ENCODE data around the gene EMP3. TPM values are rescaled to one million over a fixed set of nuclear protein-coding genes. Genes with fewer than 3 reads are reported as not detected.
"Not testable (repeated sequence)": the region's sequence is repeated elsewhere in the genome, so short reads cannot be mapped to it uniquely, and the experiment has no call there.

Gene EMP3
- total and polyA plus RNA-seq, 7 donors = 8.9 to 15.2 (median 13.7) TPM

GRCh38 chr19:48287748-48288147 is 37.6 kb upstream of the EMP3 start:
- no peak overlapping the region for H3K27ac ChIP-seq
- WGBS, 3 donors = 90 to 94% (median 91%) methylated on average over 3 of the region's 3 CpGs

GRCh38 chr19:48290401-48290770 is 35.0 kb upstream of the EMP3 start:
- TF ChIP-seq CTCF (IDR thresholded peaks at IDR 0.05) = no peak
- intact Hi-C loops (cut with DNase I) = loop anchor here in 1 of 2 donors (10.0 kb wide), 1 partner anchor 326 kb away; no protein-coding TSS in a partner anchor
- Histone ChIP-seq H3K36me3 (ENCODE audit: insufficient read depth in 1 of 2, low read depth in 1 of 2) (no peaks in the 10 kb centered on the region), H3K4me1 (peaks cover 3% of the 10 kb centered on the region), H3K9me3 (peaks cover 5% of the 10 kb centered on the region), H3K27ac (no peak overlapping the region), H3K4me3 (peak overlapping the region; percentile 53), H3K27me3 (ENCODE audit: insufficient read depth in 3 of 3, low read length in 2 of 3) (peaks cover 0 to 18% (median 3%) of the 10 kb centered on the region in 3 donors)
- DNase-seq (no peak), ATAC-seq (no peak)
- WGBS, 3 donors = 7 to 13% (median 12%) methylated on average over 8 to 10 of the region's 10 CpGs

More at GRCh38 chr19:48287748-48288147, 37.6 kb upstream of the EMP3 start:
- intact Hi-C loops (cut with DNase I) = no loop called here
- Histone ChIP-seq H3K4me1 (peaks cover 3% of the 10 kb centered on the region), H3K4me3 (no peak overlapping the region), H3K36me3 (ENCODE audit: insufficient read depth in 1 of 2, low read depth in 1 of 2) (no peaks in the 10 kb centered on the region), H3K27me3 (ENCODE audit: insufficient read depth in 3 of 3, low read length in 2 of 3) (peaks cover 0 to 5% (median 1%) of the 10 kb centered on the region in 3 donors), H3K9me3 (peaks cover 5% of the 10 kb centered on the region)
- TF ChIP-seq CTCF (IDR thresholded peaks at IDR 0.05) = no peak
- ATAC-seq (no peak), DNase-seq (no peak)

- Histone ChIP-seq H3K4me3 (peak overlapping the region; percentile 53), H3K36me3 (ENCODE audit: insufficient read depth in 1 of 2, low read depth in 1 of 2) (no peaks in the 10 kb centered on the region), H3K4me1 (peaks cover 3% of the 10 kb centered on the region), H3K27me3 (ENCODE audit: insufficient read depth in 3 of 3, low read length in 2 of 3) (peaks cover 0 to 18% (median 2%) of the 10 kb centered on the region in 3 donors), H3K9me3 (peaks cover 5% of the 10 kb centered on the region), H3K27ac (no peak overlapping the region)
- intact Hi-C loops (cut with DNase I) = loop anchor here (1.0 to 10.0 kb wide), 2 partner anchors 24 to 326 kb away; no protein-coding TSS in a partner anchor
- 1% methylated on average over 45 of the region's 45 CpGs for WGBS, 3 donors
- DNase-seq = peak; percentile 87 to 91
- peak; percentile 74 to 98 (median 88) for ATAC-seq
- TF ChIP-seq CTCF (IDR thresholded peaks at IDR 0.05) = peak; percentile 98
Observed at GRCh38 chr19:48290771-48291488, 34.4 kb upstream of the EMP3 start.

GRCh38 chr19:48291489-48291815 is 33.9 kb upstream of the EMP3 start:
- intact Hi-C loops (cut with DNase I) = loop anchor here (1.0 to 10.0 kb wide), 2 partner anchors 24 to 327 kb away; no protein-coding TSS in a partner anchor
- peaks cover 0 to 18% (median 2%) of the 10 kb centered on the region in 3 donors for H3K27me3 ChIP-seq (ENCODE audit: insufficient read depth in 3 of 3, low read length in 2 of 3)
- H3K4me1 ChIP-seq; ATAC-seq; H3K27ac ChIP-seq; H3K36me3 ChIP-seq (ENCODE audit: insufficient read depth in 1 of 2, low read depth in 1 of 2); DNase-seq; H3K9me3 ChIP-seq: not testable (repeated sequence)
- WGBS, 3 donors = 14 to 17% (median 17%) methylated on average over 11 of the region's 11 CpGs
- H3K4me3 ChIP-seq = peak overlapping the region; percentile 53

- Histone ChIP-seq H3K27me3 (ENCODE audit: insufficient read depth in 3 of 3, low read length in 2 of 3) (peaks cover 0 to 18% (median 2%) of the 10 kb centered on the region in 3 donors), H3K4me3 (no peak overlapping the region), H3K27ac (no peak overlapping the region), H3K9me3 (no peaks in the 10 kb centered on the region), H3K36me3 (ENCODE audit: insufficient read depth in 1 of 2, low read depth in 1 of 2) (no peaks in the 10 kb centered on the region), H3K4me1 (peaks cover 3% of the 10 kb centered on the region)
- DNase-seq = peak in 1 of 2 donors; percentile 47
- WGBS, 3 donors = 87 to 91% (median 89%) methylated on average over 4 of the region's 4 CpGs
- no peak for TF ChIP-seq CTCF (IDR thresholded peaks at IDR 0.05)
- ATAC-seq = no peak
- intact Hi-C loops (cut with DNase I) = loop anchor here in 1 of 2 donors (10.0 kb wide), 1 partner anchor 328 kb away; no protein-coding TSS in a partner anchor
Observed at GRCh38 chr19:48292798-48293197, 32.6 kb upstream of the EMP3 start.

Data from psoas muscle (tissue), 8 donors.